Erythroblast (primary cell): ENCODE data around the gene ZNF385C.

Experiments used
- GATA1 ChIP-seq: IDR thresholded peaks from 2 replicates; pipeline ENCODE4 v1.6.1; 2011; ENCODE audit warnings: low read depth, mild to moderate bottlenecking, control low read depth, low read length, moderate library complexity
- POLR2A ChIP-seq: IDR thresholded peaks from 2 replicates; pipeline ENCODE4 v1.6.1; 2011; ENCODE audit warnings: mild to moderate bottlenecking, low read length

- TF ChIP-seq POLR2A (no peak), GATA1 (no peak)
These were observed 9.6 kb upstream of the ZNF385C start for GRCh38 chr17:42107597-42108576.
